ENCODE measurements around the gene SMAD7.

The SMAD7 gene

GRCh38 chr18:48871391-48872166 is 79.2 kb downstream of the SMAD7 start:
- TF ChIP-seq GATA3 (IDR thresholded peaks at IDR 0.05; ENCODE audit: low read depth, low read length), result no peak
- TF ChIP-seq GATA2 (IDR thresholded peaks at IDR 0.05; ENCODE audit: low read depth, low read length), result no peak
